HUES6 (cell line): ENCODE results near the gene LAMB3.

Experiments
- H3K27ac ChIP-seq: 2 replicates; pipeline ENCODE4 v1.7.0; 2013; ENCODE audit warnings: low read depth, mild to moderate bottlenecking, low read length, inconsistent platforms
- H3K27me3 ChIP-seq: 2 replicates; pipeline ENCODE4 v1.6.1; 2013; ENCODE audit warnings: low read length; ENCODE audit not compliant: control insufficient read depth, insufficient read depth
- H3K36me3 ChIP-seq: 2 replicates; pipeline ENCODE4 v1.6.1; 2013; ENCODE audit warnings: low read length; ENCODE audit not compliant: control insufficient read depth, insufficient read depth
- H3K4me1 ChIP-seq: 2 replicates; pipeline ENCODE4 v1.6.1; 2013; ENCODE audit warnings: low read length; ENCODE audit not compliant: control insufficient read depth, insufficient read depth
- H3K4me3 ChIP-seq: 2 replicates; pipeline ENCODE4 v1.5.1; 2013; ENCODE audit warnings: low read depth, low read length
- H3K9ac ChIP-seq: one replicate; pipeline ENCODE4 v1.6.1; 2013; ENCODE audit warnings: mild to moderate bottlenecking, low read length
- H3K9me3 ChIP-seq: 2 replicates; pipeline ENCODE4 v1.6.1; 2013; ENCODE audit warnings: low read depth, low read length; ENCODE audit not compliant: control insufficient read depth, insufficient read depth

LAMB3 gene

GRCh38 chr1:209569455-209570207 is 82.6 kb downstream of the LAMB3 start:
- no peaks in the 10 kb centered on the region for H3K36me3 ChIP-seq
- H3K4me1 ChIP-seq, result 0 out of 2 replicates have a peak, but pooled peaks cover 6% of the 10 kb centered on the region
- H3K4me3 ChIP-seq, result no peak overlapping the region
- no peaks in the 10 kb centered on the region for H3K9me3 ChIP-seq
- H3K9ac ChIP-seq, result no peak overlapping the region
- no peak overlapping the region for H3K27ac ChIP-seq
- peaks cover 37% of the 10 kb centered on the region for H3K27me3 ChIP-seq

DNA sequence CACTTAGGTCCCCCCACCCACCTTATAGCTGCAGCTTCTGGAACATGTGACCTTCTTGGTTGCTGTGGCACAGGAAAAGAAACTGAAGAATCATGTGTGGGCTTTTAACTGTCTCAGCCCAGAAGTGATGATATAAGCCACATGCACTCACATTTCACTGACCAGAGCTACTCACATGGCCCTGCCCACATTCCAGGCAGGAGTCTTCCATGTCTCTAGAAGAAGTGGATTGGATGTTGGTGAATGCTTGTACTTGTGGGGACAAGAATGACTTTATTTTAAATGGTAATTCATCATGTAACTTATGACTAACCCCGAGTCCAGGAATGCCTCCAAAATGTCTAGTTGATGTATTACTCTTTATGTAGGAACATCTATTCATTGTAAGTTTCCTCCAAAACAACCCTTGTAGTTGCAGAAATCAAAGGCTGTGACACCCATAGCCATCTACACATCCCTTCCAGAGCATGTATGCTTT is 84.5 kb downstream of the LAMB3 start:
- Histone ChIP-seq H3K9me3 (no peaks in the 10 kb centered on the region), H3K4me3 (no peak overlapping the region), H3K9ac (no peak overlapping the region), H3K4me1 (0 out of 2 replicates have a peak, but pooled peaks cover 6% of the 10 kb centered on the region), H3K27ac (no peak overlapping the region), H3K36me3 (no peaks in the 10 kb centered on the region), H3K27me3 (peaks cover 28% of the 10 kb centered on the region)

GRCh38 chr1:209565759-209566678 is 86.2 kb downstream of the LAMB3 start:
- H3K9me3 ChIP-seq, result no peaks in the 10 kb centered on the region
- H3K27me3 ChIP-seq, result peaks cover 24% of the 10 kb centered on the region
- no peak overlapping the region for H3K27ac ChIP-seq
- no peak overlapping the region for H3K9ac ChIP-seq
- no peak overlapping the region for H3K4me3 ChIP-seq
- no peaks in the 10 kb centered on the region for H3K36me3 ChIP-seq
- 0 out of 2 replicates have a peak, but pooled peaks cover 6% of the 10 kb centered on the region for H3K4me1 ChIP-seq
